ENCODE results near the gene MSANTD1.

GRCh38 chr4:3217771-3218170 is 31.2 kb upstream of the MSANTD1 start:
- TF ChIP-seq CHD4 (IDR thresholded peaks at IDR 0.05), result no peak
- no peak for TF ChIP-seq ZSCAN29 (IDR thresholded peaks at IDR 0.05)
- no peak for TF ChIP-seq SRF (IDR thresholded peaks at IDR 0.05; ENCODE audit: low read depth in 2 of 2, low read length in 2 of 2)
- TF ChIP-seq CTCF (IDR thresholded peaks at IDR 0.05 in 2 of 3, conservative IDR thresholded peaks at IDR 0.05 in 1 of 3; ENCODE audit: control insufficient read depth in 2 of 3, extremely low read depth in 1 of 3, insufficient read depth in 1 of 3, low read depth in 3 of 3, low read length in 3 of 3), result no peak
- no peak for TF ChIP-seq ZNF687 (IDR thresholded peaks at IDR 0.05)
- no peak for TF ChIP-seq EP300 (IDR thresholded peaks at IDR 0.05; ENCODE audit: borderline replicate concordance in 1 of 2, control insufficient read depth in 1 of 2, low read depth in 2 of 2, low read length in 2 of 2)
- TF ChIP-seq CEBPB (IDR thresholded peaks at IDR 0.05; ENCODE audit: borderline replicate concordance in 1 of 2, low read depth in 2 of 2, low read length in 2 of 2), result no peak
- no peak for TF ChIP-seq LARP7 (IDR thresholded peaks at IDR 0.05)
- no peak for TF ChIP-seq BHLHE40 (IDR thresholded peaks at IDR 0.05; ENCODE audit: borderline replicate concordance in 1 of 2, low read depth in 2 of 2, low read length in 1 of 2)
- no peak for TF ChIP-seq ATF2 (IDR thresholded peaks at IDR 0.05; ENCODE audit: low read length)
- no peak for TF ChIP-seq CREB1 (IDR thresholded peaks at IDR 0.05; ENCODE audit: low read depth)
- no peak for TF ChIP-seq SIN3A (IDR thresholded peaks at IDR 0.05; ENCODE audit: low read depth, low read length)
